OCI-LY3 (cell line): ENCODE data around the gene POLG2.
"Not testable (repeated sequence)": the region's sequence is repeated elsewhere in the genome, so short reads cannot be mapped to it uniquely, and the experiment has no call there.

Experiments used
- H2AFZ ChIP-seq: fragments of 200-600, 300-600 bp; shearing (Covaris generic); 2 replicates; pipeline ENCODE4 v1.6.0; 2014; ENCODE audit warnings: antibody characterized with exemption, low read depth, low read length
- H3K27ac ChIP-seq: fragments of 200-600, 300-600 bp; sonication (generic); 2 replicates; pipeline ENCODE4 v1.5.1; 2014; ENCODE audit warnings: mild to moderate bottlenecking, low read length, moderate library complexity, mixed read lengths
- H3K27me3 ChIP-seq: fragments of 200-600, 300-600 bp; sonication (generic); 2 replicates; pipeline ENCODE4 v1.6.1; 2014; ENCODE audit warnings: low read depth, low read length, mixed read lengths
- H3K36me3 ChIP-seq: fragments of 200-600, 300-600 bp; sonication (generic); replicated peaks from 2 replicates; pipeline ENCODE3; 2014; ENCODE audit warnings: low read depth, low read length, mixed read lengths
- H3K4me1 ChIP-seq: fragments of 300-600, 200-600 bp; sonication (generic); 2 replicates; pipeline ENCODE4 v1.6.1; 2014; ENCODE audit warnings: low read length, mixed read lengths
- H3K4me2 ChIP-seq: fragments of 200-600, 300-600 bp; sonication (generic); 2 replicates; pipeline ENCODE4 v1.6.1; 2014; ENCODE audit warnings: low read length, mixed read lengths
- H3K4me3 ChIP-seq: fragments of 300-600, 200-600 bp; sonication (generic); 2 replicates; pipeline ENCODE4 v1.5.1; 2014; ENCODE audit warnings: antibody characterized with exemption, mild to moderate bottlenecking, low read length, moderate library complexity
- H3K79me2 ChIP-seq: fragments of 300-600, 200-600 bp; shearing (Covaris generic); 2 replicates; pipeline ENCODE4 v1.6.1; 2014; ENCODE audit warnings: mild to moderate bottlenecking, low read length, mixed read lengths
- H3K9ac ChIP-seq: fragments of 300-600, 200-600 bp; shearing (Covaris generic); 2 replicates; pipeline ENCODE4 v1.6.0; 2014; ENCODE audit warnings: mild to moderate bottlenecking, low read length, moderate library complexity
- H3K9me3 ChIP-seq: fragments of 200-600, 300-600 bp; shearing (Covaris generic); 2 replicates; pipeline ENCODE4 v1.6.1; 2014; ENCODE audit warnings: low read length, mixed read lengths; ENCODE audit not compliant: insufficient read depth
- H4K20me1 ChIP-seq: fragments of 200-600, 300-600 bp; sonication (generic); 2 replicates; pipeline ENCODE4 v1.6.1; 2016; ENCODE audit warnings: low read length, mixed read lengths; ENCODE audit not compliant: insufficient read depth
- EZH2phosphoT487 ChIP-seq: fragments of 200-600 bp; shearing (Covaris generic); IDR thresholded peaks from 2 replicates; pipeline ENCODE4 v1.6.1; 2018; ENCODE audit warnings: antibody characterized with exemption, mixed run types, low read depth
- TF ChIP-seq, protein P1 (sequence below): fragments of 200-600, 300-600 bp; sonication (generic); IDR thresholded peaks from 2 replicates; pipeline ENCODE4 v1.5.1; 2014; ENCODE audit warnings: antibody characterized with exemption, low read length, low read depth

Gene POLG2

DNA sequence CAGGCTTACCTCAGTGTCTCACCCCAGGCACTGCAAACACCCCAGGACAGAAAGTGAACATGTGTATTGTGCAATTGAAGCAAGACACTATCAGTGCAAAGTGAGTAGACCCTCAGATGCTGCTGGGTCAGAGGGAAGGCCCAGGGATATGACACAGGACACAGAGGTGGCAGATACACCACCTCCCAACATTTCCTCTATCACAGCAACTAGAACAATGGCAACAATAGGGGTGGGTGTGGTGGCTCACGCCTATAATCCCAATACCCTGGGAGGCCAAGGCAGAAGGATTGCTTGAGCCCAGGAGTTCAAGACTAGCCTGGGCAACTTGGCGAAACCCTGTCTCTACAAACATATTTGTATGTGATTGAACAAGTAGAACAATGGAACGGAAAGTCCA, 25.4 kb downstream of the POLG2 start:
- Histone ChIP-seq H2AFZ (no peak overlapping the region), H3K79me2 (no peaks in the 10 kb centered on the region), H3K4me2 (no peak overlapping the region), H3K27me3 (no peaks in the 10 kb centered on the region), H3K9me3 (no peaks in the 10 kb centered on the region), H4K20me1 (no peaks in the 10 kb centered on the region), H3K36me3 (no peaks in the 10 kb centered on the region), H3K27ac (no peak overlapping the region), H3K9ac (no peak overlapping the region), H3K4me3 (no peak overlapping the region), H3K4me1 (no peaks in the 10 kb centered on the region)
- TF ChIP-seq, protein P1, sequence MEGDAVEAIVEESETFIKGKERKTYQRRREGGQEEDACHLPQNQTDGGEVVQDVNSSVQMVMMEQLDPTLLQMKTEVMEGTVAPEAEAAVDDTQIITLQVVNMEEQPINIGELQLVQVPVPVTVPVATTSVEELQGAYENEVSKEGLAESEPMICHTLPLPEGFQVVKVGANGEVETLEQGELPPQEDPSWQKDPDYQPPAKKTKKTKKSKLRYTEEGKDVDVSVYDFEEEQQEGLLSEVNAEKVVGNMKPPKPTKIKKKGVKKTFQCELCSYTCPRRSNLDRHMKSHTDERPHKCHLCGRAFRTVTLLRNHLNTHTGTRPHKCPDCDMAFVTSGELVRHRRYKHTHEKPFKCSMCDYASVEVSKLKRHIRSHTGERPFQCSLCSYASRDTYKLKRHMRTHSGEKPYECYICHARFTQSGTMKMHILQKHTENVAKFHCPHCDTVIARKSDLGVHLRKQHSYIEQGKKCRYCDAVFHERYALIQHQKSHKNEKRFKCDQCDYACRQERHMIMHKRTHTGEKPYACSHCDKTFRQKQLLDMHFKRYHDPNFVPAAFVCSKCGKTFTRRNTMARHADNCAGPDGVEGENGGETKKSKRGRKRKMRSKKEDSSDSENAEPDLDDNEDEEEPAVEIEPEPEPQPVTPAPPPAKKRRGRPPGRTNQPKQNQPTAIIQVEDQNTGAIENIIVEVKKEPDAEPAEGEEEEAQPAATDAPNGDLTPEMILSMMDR = no peak
- no peak for TF ChIP-seq EZH2phosphoT487

DNA sequence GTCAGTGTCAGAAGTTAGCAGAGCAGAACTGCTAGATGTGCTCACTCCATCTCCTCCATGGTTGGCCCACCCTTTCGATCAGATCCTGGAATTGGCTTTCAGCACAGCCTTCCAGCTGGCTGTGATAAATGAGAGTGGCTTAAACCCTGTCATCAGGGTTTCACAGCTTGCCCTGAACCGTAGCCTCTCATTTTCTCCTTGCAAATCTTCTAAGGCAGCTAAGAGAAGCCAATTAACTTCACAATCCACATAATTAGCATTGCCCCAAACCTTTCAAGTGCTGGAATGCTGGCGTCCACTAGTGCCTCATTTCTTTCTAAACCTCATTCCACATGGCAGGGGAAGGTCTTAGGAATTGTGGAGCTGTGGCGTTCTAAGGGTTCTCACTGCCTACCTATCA, 26.2 kb downstream of the POLG2 start:
- Histone ChIP-seq H3K4me2 (no peak overlapping the region), H3K4me1 (no peaks in the 10 kb centered on the region), H3K9me3 (no peaks in the 10 kb centered on the region), H3K4me3 (no peak overlapping the region), H4K20me1 (no peaks in the 10 kb centered on the region), H3K36me3 (no peaks in the 10 kb centered on the region), H3K27ac (no peak overlapping the region), H3K79me2 (no peaks in the 10 kb centered on the region), H3K9ac (no peak overlapping the region), H3K27me3 (no peaks in the 10 kb centered on the region), H2AFZ (no peak overlapping the region)
- TF ChIP-seq EZH2phosphoT487 = no peak
- TF ChIP-seq, protein P1 = no peak

DNA sequence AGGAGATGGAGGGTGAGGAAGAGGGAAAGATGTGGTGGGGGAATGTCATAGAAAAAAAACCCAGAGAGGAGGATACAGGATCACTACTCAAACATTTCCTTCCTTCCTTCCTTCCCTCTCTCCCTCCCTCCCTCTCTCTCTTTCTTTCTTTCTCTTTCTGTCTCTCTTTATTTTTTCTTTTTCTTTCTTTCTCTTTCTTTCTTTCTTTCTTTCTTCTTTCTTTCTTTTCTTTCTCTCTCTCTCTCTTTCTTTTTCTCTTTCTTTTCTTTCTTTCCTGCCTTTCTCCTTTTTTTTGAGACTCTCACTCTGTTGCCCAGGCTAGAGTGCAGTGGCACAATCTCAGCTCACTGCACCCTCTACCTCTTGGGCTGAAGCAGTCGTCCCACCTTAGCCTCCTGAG, 30.0 kb downstream of the POLG2 start:
- not testable (repeated sequence) for H3K9ac ChIP-seq, H3K79me2 ChIP-seq, H3K36me3 ChIP-seq, H3K27me3 ChIP-seq, H3K9me3 ChIP-seq, H2AFZ ChIP-seq, H3K27ac ChIP-seq, H4K20me1 ChIP-seq, H3K4me1 ChIP-seq, H3K4me2 ChIP-seq, H3K4me3 ChIP-seq

DNA sequence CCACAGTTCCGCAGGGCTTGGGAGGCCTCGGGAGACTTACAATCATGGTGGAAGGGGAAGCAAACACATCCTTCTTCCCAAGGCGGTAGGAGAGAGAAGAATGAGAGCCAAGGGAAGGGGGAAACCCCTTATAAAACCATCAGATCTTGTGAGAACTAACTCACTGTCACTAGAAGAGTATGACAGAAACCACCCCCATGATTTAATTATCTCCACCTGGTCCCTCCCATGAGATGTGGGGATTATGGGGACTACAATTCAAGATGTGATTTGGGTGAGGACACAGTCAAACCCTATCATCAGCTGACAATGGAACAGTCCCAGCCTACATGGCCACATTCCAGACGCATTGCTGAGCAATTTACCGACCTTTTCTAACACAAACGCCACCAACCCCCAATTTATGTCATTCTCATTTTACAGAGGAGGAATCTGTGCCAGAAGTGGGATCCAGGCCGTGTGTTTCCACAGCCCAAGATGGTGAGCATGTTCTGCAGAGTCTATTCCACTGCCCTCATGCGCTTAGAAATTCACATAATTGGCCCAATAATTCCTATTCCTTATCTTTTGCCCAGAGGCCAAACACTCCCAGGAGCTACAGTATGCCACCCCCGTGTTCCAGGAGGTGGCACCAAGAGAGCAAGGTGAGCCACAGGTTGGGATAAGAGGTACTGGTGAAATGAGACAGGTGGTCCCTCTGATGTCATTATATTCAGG, 30.7 kb downstream of the POLG2 start:
- H3K36me3 ChIP-seq = no peaks in the 10 kb centered on the region
- H2AFZ ChIP-seq = no peak overlapping the region
- H3K9me3 ChIP-seq = no peaks in the 10 kb centered on the region
- no peak overlapping the region for H3K27ac ChIP-seq
- no peak overlapping the region for H3K9ac ChIP-seq
- H3K4me3 ChIP-seq = no peak overlapping the region
- H3K4me2 ChIP-seq = no peak overlapping the region
- H3K79me2 ChIP-seq = no peaks in the 10 kb centered on the region
- no peaks in the 10 kb centered on the region for H4K20me1 ChIP-seq
- TF ChIP-seq, protein P1 = no peak
- no peak for TF ChIP-seq EZH2phosphoT487
- H3K27me3 ChIP-seq = no peaks in the 10 kb centered on the region
- H3K4me1 ChIP-seq = no peaks in the 10 kb centered on the region
